Lung (tissue), 12 donors: ENCODE results near the gene MBP. TPM values are rescaled to one million over a fixed set of nuclear protein-coding genes. Genes with fewer than 3 reads are reported as not detected.

Experiments
- ATAC-seq: fragments of 200-7000 bp; cut with Tn5 transposase; one replicate; pipeline ENCODE4 v1.9.1; 2020; ENCODE audit warnings: moderate number of reproducible peaks; ENCODE audit not compliant: insufficient read depth, low FRiP score
- DNase-seq, 3 donors: peaks; one replicate each; pipeline ENCODE4 v3.0.0-alpha.2; 2013 to 2017
- H3K27ac ChIP-seq, 2 donors: one replicate each; pipeline ENCODE4 v1.5.1; 2013; ENCODE audit warnings: mild to moderate bottlenecking in 2 of 2, moderate library complexity in 2 of 2, control low read depth in 1 of 2, inconsistent platforms in 1 of 2, low read depth in 1 of 2, low read length in 1 of 2
- H3K27me3 ChIP-seq, 3 donors: one replicate each; pipeline ENCODE4 v1.5.1; 2013; ENCODE audit warnings: low read length in 2 of 3; ENCODE audit not compliant: control insufficient read depth in 3 of 3, insufficient read depth in 3 of 3
- H3K36me3 ChIP-seq, 4 donors: one replicate each; pipeline ENCODE4 v1.5.1; 2013; ENCODE audit warnings: low read length in 4 of 4, mild to moderate bottlenecking in 1 of 4, moderate library complexity in 1 of 4; ENCODE audit not compliant: control insufficient read depth in 4 of 4, insufficient read depth in 4 of 4
- H3K4me1 ChIP-seq, 5 donors: one replicate each; pipeline ENCODE4 v1.5.1; 2013; ENCODE audit warnings: low read length in 5 of 5, mild to moderate bottlenecking in 2 of 5, moderate library complexity in 1 of 5; ENCODE audit not compliant: control insufficient read depth in 5 of 5, insufficient read depth in 5 of 5
- H3K4me3 ChIP-seq: one replicate; pipeline ENCODE4 v1.5.1; 2013; ENCODE audit warnings: mild to moderate bottlenecking, control low read depth, moderate library complexity
- H3K9ac ChIP-seq, 2 donors: one replicate each; pipeline ENCODE4 v1.5.1; 2013; ENCODE audit warnings: low read length in 2 of 2, control low read depth in 1 of 2; ENCODE audit not compliant: insufficient read depth in 1 of 2
- H3K9me3 ChIP-seq, 4 donors: one replicate each; pipeline ENCODE4 v1.5.1; 2013; ENCODE audit warnings: low read length in 3 of 4, mild to moderate bottlenecking in 1 of 4, moderate library complexity in 1 of 4; ENCODE audit not compliant: control insufficient read depth in 4 of 4, insufficient read depth in 3 of 4
- CTCF ChIP-seq: IDR thresholded peaks from 2 replicates; pipeline ENCODE4 v1.5.1; 2012; ENCODE audit warnings: mild to moderate bottlenecking; ENCODE audit errors: control extremely low read depth, extremely low read depth
- WGBS, 2 donors: extraction: QIAGEN DNeasy Blood & Tissue Kit; methylation state at CpG; one replicate each; pipeline ENCODE4 v1.1.7; 2013; 5-methylcytosine and 5-hydroxymethylcytosine counted together
- polyA plus RNA-seq, 2 donors: library from polyadenylated mRNA; stranded (reverse); fragments of 200-250 nt; gene quantifications; one replicate each; pipeline ENCODE4 v1.2.1, GENCODE V29; 2013
- total RNA-seq, 2 donors: library from RNA; depleted of rRNA in 1 of 2; stranded (reverse); fragments of >200 nt in 1 of 2; gene quantifications; one replicate each; pipeline ENCODE4 v1.2.1, GENCODE V29; 2014 to 2021
- donor health status: control.
- donor health status: control.
- donor health status: Bipolar disorder and iron deficiency.
- donor health status: healthy.
- donor health status: DM: yes; HTN: yes; CAD: no.

MBP gene
- total and polyA plus RNA-seq, 4 donors = 15.6 to 64.1 (median 30.9) TPM

GRCh38 chr18:77145364-77145901 is 12.8 kb upstream of the MBP start:
- H3K36me3 ChIP-seq = no peaks in the 10 kb centered on the region
- DNase-seq = no peak
- H3K27me3 ChIP-seq = peaks cover 0 to 4% (median 0%) of the 10 kb centered on the region in 3 donors
- peaks cover 0 to 6% (median 1%) of the 10 kb centered on the region in 4 donors for H3K9me3 ChIP-seq
- WGBS, 2 donors = 88 to 95% methylated on average over 11 of the region's 11 CpGs
- H3K4me3 ChIP-seq = no peak overlapping the region
- no peak overlapping the region for H3K9ac ChIP-seq
- no peak for TF ChIP-seq CTCF
- no peak for ATAC-seq
- peaks cover 0 to 5% (median 0%) of the 10 kb centered on the region in 5 donors for H3K4me1 ChIP-seq
- H3K27ac ChIP-seq = no peak overlapping the region

- DNase-seq (no peak), ATAC-seq (no peak)
- H3K4me1 ChIP-seq = peaks cover 0 to 5% (median 0%) of the 10 kb centered on the region in 5 donors
- H3K27ac ChIP-seq = no peak overlapping the region
- no peak for TF ChIP-seq CTCF
- no peaks in the 10 kb centered on the region for H3K36me3 ChIP-seq
- peaks cover 0 to 6% (median 1%) of the 10 kb centered on the region in 4 donors for H3K9me3 ChIP-seq
- 79 to 86% methylated on average over 6 of the region's 6 CpGs for WGBS, 2 donors
- H3K27me3 ChIP-seq = peaks cover 0 to 3% (median 0%) of the 10 kb centered on the region in 3 donors
- no peak overlapping the region for H3K4me3 ChIP-seq
- H3K9ac ChIP-seq = no peak overlapping the region
Measured at GRCh38 chr18:77144451-77145118, 12.0 kb upstream of the MBP start.

- no peak overlapping the region for H3K4me3 ChIP-seq
- no peaks in the 10 kb centered on the region for H3K27me3 ChIP-seq
- peaks cover 0 to 6% (median 1%) of the 10 kb centered on the region in 4 donors for H3K9me3 ChIP-seq
- ATAC-seq (no peak), DNase-seq (no peak)
- H3K4me1 ChIP-seq = peaks cover 0 to 5% (median 0%) of the 10 kb centered on the region in 5 donors
- H3K9ac ChIP-seq = no peak overlapping the region
- 98% methylated on average over 2 of the region's 2 CpGs for WGBS, 2 donors
- H3K27ac ChIP-seq = no peak overlapping the region
- no peaks in the 10 kb centered on the region for H3K36me3 ChIP-seq
- TF ChIP-seq CTCF = no peak
Measured at GRCh38 chr18:77144046-77144445, 11.5 kb upstream of the MBP start.
